GM18951 (cell line): ENCODE results near the gene CDK5RAP3.

Experiments
- POLR2A ChIP-seq: IDR thresholded peaks from 4 replicates; pipeline ENCODE4 v1.6.1; 2011; ENCODE audit warnings: mild to moderate bottlenecking; ENCODE audit not compliant: insufficient read length, insufficient read depth; ENCODE audit errors: extremely low read depth
- in situ Hi-C: fragments of 300-500 bp; cut with MboI; formaldehyde crosslinking; loops from one replicate; pipeline ENCODE4 v1.12.0; 2022; ENCODE audit warnings: low sequenced_read_pairs, mixed read lengths, inconsistent platforms; ENCODE audit not compliant: unreplicated experiment

Gene CDK5RAP3

GRCh38 chr17:47953909-47954308, 17.0 kb upstream of the CDK5RAP3 start:
- no peak for TF ChIP-seq POLR2A
- in situ Hi-C loops: no loop called here

DNA sequence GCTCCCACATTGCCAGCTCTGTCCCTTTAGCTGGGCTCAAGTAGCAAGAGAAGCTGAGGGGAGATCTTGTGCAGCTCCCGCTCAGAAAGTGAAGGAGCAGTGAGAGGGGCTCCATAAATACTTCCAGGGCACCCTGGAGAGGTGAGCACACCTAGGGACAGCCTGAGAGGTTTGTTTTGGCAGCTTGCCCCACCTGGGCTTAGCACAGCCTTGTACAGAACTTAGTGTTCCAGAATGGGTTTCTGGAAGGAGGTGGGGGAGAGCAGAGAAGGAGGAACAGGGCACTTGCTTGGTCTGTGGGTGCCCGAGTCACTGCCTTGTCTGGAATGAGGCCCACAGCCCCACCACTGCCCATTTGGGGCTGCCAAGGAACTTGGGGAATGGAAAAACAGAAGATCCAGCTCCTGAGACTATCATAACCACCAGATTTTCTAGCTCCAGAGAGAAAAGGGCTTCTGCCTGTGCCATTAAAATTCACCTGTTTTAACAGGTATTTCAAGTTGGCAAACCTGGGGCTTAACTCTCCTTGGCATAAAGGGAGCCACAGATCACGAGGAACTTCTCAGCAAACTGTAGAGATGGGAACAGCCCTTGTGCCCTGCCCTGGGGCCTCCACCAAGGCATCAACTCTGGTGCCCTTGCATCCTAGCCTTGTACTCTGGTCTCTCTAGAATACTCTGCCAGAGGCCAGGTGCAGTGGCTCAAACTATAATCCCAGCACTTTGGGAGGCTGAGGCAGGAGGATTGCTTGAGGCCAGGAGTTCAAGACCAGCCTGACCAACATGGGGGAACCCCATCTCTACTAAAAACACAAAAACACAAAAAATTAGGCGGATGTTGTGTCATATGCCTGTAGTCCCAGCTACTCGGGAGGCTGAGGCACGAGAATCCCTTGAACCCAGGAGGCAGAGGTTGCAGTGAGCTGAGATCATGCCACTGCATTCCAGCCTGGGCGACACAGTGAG, 15.1 kb upstream of the CDK5RAP3 start:
- in situ Hi-C loops: no loop called here
- TF ChIP-seq POLR2A: no peak

- in situ Hi-C loops: no loop called here
- no peak for TF ChIP-seq POLR2A
These were observed 13.9 kb upstream of the CDK5RAP3 start for GRCh38 chr17:47956791-47957590.

DNA sequence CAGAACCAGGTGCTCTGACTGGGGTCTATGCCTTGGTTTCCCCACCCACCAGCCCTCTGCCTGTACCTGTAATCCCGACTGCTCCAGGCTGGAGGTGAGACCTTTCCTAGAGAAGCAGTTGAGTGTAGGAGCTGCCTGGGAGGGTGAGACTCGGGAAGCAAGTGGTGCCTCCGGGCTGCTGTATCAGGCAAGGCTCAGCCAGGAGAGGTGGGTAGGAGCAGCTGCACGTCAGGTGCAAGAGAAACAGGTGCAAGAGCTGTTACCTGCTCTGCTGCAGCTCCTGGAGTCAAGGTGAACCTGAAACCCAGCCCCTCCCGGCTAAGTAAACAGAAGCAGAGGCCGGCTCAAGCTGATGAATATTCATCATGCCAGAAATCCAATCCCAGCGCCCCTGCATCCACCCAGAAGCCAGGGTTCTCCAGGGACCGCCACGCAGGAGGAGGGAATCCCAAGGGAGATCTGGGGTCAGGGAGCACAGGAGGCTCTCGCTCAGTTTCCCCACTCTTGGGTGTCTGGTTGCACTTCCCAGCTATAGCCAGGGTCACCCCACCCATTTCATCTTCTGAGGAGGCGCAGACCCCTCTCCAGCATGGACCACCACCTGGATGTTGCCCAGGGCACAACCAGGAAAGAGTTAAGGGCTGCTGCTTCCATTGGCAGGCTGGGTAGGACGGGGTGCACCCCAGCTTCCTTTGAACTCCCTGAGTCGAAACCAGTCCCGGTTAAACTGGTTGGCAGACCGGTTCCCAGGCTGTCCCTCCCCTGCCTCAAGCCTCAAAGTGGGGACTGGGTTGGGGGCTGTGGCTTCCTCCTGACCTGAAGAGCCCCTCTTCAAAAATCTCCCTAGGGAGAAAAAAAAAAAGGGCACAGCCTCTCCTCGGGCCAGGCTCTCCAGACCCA, 13.1 kb upstream of the CDK5RAP3 start, which contains the start of gene PRR15L:
PRR15L (minus strand) TSS at position 293 of the 900 bp plus-strand sequence. CDS start 4,649 bp downstream, outside the sequence.
- in situ Hi-C loops: no loop called here
- no peak for TF ChIP-seq POLR2A

DNA sequence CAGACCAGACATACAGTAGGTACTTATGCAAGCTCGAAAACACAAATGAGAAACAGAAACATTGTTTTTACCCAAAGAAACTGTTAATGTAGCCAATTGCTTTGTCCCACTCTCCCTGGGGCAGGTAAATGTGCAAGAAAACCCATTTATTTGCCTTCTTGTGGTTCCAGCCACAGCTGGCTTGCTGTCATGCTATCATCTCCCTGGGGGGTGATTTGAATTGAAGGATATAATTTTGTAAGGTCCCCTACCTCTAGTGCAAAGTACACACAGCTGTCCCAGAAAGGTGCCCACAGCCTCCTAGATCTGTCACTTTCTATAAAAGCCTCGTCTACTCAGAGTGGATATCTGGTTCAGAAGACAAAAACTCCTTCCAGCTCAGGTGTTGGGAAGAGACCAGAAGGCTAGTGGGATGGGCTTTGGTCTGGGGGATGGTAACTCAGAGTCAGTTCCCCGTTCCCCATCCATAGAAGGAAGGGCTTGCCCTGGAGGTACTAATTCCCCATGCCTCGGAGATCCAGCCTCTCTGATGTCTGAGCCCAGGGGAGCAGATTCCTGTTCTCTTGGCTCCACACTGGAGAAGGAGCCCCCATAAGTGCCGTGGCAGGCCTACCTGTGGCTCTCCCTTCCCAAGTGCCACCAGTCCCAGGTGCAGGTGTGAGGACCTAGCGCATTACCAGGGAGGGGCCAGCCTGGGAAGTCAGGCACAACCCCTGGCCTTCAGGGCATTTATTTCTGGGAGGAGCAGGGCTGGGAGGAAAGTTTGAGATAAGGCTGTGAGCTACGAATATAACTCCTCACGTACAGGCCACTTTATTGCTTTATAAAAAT, 10.9 kb upstream of the CDK5RAP3 start:
- in situ Hi-C loops: no loop called here
- TF ChIP-seq POLR2A: no peak

GRCh38 chr17:47961406-47961805, 9.5 kb upstream of the CDK5RAP3 start:
- in situ Hi-C loops: no loop called here

GRCh38 chr17:47962901-47963300, 8.0 kb upstream of the CDK5RAP3 start:
- no peak for TF ChIP-seq POLR2A
- in situ Hi-C loops: no loop called here

More at GRCh38 chr17:47961406-47961805, 9.5 kb upstream of the CDK5RAP3 start:
- TF ChIP-seq POLR2A: no peak

- TF ChIP-seq POLR2A: no peak
- in situ Hi-C loops: no loop called here
These were observed 6.1 kb upstream of the CDK5RAP3 start for GRCh38 chr17:47964856-47965255.

DNA sequence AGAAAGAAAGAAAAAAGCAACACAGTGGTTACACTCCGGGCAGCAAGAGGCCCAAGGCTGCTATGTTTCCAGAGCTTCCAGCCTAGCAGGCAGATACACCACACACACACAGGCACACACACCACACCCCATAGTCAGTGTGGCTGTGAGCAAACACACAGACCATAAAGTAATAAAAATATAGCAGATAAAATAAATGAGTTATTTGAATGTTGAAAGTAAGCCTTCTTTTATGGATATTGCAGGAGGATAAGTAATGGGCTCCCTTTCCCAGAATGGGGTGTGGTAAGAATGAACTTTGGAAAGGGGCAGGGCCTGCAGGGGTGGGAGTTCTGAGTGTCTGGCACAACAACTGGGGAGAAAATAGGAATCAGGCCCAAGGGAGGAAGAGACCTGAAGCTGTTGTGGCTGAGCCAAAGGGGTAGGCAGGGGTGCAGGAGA, 4.8 kb upstream of the CDK5RAP3 start:
- in situ Hi-C loops: no loop called here
- TF ChIP-seq POLR2A: no peak

DNA sequence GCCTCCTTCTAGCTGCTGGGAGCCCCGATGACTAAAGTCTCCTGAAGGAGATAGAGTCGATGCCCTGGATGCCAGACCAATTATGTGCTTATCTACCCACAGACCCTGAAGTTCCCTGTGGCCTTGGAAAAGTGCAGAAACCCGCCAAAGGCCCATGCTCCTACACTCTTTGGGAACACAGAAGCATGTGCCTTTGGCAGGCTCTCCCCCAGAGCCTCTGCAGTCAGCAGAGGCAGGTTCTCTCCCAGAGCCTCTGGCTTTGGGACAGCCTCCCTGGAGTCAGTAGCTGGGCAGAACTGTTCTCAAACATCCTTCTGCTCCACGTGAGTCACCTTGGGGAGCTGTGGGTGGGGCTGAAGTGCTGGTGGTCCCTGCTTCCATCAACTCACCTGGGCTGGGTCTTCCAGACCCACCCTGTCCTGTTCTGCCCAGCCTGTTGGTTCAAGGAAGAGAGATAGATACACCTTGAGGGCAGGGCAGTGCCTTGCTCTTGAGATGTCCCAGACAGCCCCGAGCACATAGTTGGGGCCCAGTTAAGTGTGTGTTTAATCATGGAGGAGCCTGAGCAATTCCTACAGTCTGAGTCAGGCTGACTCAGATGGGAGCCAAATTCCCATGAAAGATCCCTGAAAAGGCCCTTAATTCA, 3.2 kb upstream of the CDK5RAP3 start:
- no peak for TF ChIP-seq POLR2A
- in situ Hi-C loops: no loop called here

- TF ChIP-seq POLR2A: no peak
- in situ Hi-C loops: no loop called here
These were observed 2.1 kb upstream of the CDK5RAP3 start for GRCh38 chr17:47968836-47969235.
